AG04450 (cell line): ENCODE measurements around the gene CFTR. TPM values are rescaled to one million over a fixed set of nuclear protein-coding genes. Genes with fewer than 3 reads are reported as not detected.

Experiments
- CTCF ChIA-PET: fragments of 300-600, 350-600 bp; formaldehyde crosslinking; extraction: SDS; loops from one replicate; lab custom pipeline; 2022; ENCODE audit warnings: antibody characterized with exemption, inconsistent platforms; lab: Charles Lee
- POLR2A ChIA-PET: fragments of 350-600 bp; formaldehyde crosslinking; extraction: SDS; loops from one replicate; lab custom pipeline; 2021; ENCODE audit warnings: antibody characterized with exemption, inconsistent platforms; lab: Yijun Ruan, JAX
- DNase-seq: peaks from one replicate; pipeline ENCODE4 v3.0.0-alpha.2; 2011; ENCODE audit warnings: low read depth, low spot score
- H3K27ac ChIP-seq: one replicate; pipeline ENCODE4 v1.5.1; 2012; ENCODE audit warnings: low read depth, low read length, control low read depth
- H3K27me3 ChIP-seq: one replicate; pipeline ENCODE4 v1.6.0; 2012; ENCODE audit warnings: low read length; ENCODE audit not compliant: control insufficient read depth, insufficient read depth
- H3K4me3 ChIP-seq: 2 replicates; pipeline ENCODE4 v1.5.1; 2011; ENCODE audit warnings: mild to moderate bottlenecking, low read depth, low read length, control low read depth
- H3K9me3 ChIP-seq: 2 replicates; pipeline ENCODE4 v1.5.1; 2012; ENCODE audit warnings: low read length; ENCODE audit not compliant: control insufficient read depth, insufficient read depth
- polyA plus RNA-seq: library from polyadenylated mRNA; depleted of rRNA; stranded (reverse); fragments of >200 nt; gene quantifications from 2 replicates; pipeline ENCODE4 v1.2.3, GENCODE V29; 2011
- TF ChIP-seq, protein P1 (sequence below): IDR thresholded peaks from 2 replicates; pipeline ENCODE4 v1.5.1; 2011; ENCODE audit warnings: low read depth, low read length, control low read depth, inconsistent platforms

CFTR gene
- polyA plus RNA-seq, 1 experiment, result 0.37 TPM

GRCh38 chr7:117685795-117686194 is 206.0 kb downstream of the CFTR start:
- no peak overlapping the region for H3K4me3 ChIP-seq
- H3K9me3 ChIP-seq, result no peaks in the 10 kb centered on the region
- H3K27ac ChIP-seq, result no peak overlapping the region
- TF ChIP-seq, protein P1, sequence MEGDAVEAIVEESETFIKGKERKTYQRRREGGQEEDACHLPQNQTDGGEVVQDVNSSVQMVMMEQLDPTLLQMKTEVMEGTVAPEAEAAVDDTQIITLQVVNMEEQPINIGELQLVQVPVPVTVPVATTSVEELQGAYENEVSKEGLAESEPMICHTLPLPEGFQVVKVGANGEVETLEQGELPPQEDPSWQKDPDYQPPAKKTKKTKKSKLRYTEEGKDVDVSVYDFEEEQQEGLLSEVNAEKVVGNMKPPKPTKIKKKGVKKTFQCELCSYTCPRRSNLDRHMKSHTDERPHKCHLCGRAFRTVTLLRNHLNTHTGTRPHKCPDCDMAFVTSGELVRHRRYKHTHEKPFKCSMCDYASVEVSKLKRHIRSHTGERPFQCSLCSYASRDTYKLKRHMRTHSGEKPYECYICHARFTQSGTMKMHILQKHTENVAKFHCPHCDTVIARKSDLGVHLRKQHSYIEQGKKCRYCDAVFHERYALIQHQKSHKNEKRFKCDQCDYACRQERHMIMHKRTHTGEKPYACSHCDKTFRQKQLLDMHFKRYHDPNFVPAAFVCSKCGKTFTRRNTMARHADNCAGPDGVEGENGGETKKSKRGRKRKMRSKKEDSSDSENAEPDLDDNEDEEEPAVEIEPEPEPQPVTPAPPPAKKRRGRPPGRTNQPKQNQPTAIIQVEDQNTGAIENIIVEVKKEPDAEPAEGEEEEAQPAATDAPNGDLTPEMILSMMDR, result no peak
- DNase-seq, result no peak
- ChIA-PET POLR2A (no interaction called here), CTCF (interaction anchor here (1.6 kb wide), 1 partner anchor 226 kb away, joined by 10 read pairs; no protein-coding TSS in a partner anchor)
- H3K27me3 ChIP-seq, result no peaks in the 10 kb centered on the region

GRCh38 chr7:117686311-117686935 is 206.6 kb downstream of the CFTR start:
- DNase-seq, result no peak
- Histone ChIP-seq H3K9me3 (no peaks in the 10 kb centered on the region), H3K27ac (no peak overlapping the region), H3K27me3 (no peaks in the 10 kb centered on the region), H3K4me3 (no peak overlapping the region)
- POLR2A ChIA-PET, result no interaction called here
- TF ChIP-seq, protein P1, result no peak
- CTCF ChIA-PET, result interaction anchor here (1.6 kb wide), 1 partner anchor 227 kb away, joined by 10 read pairs; no protein-coding TSS in a partner anchor

GRCh38 chr7:117688126-117688525 is 208.3 kb downstream of the CFTR start:
- H3K4me3 ChIP-seq, result no peak overlapping the region
- ChIA-PET POLR2A (no interaction called here), CTCF (no interaction called here)
- no peak overlapping the region for H3K27ac ChIP-seq
- no peaks in the 10 kb centered on the region for H3K27me3 ChIP-seq
- H3K9me3 ChIP-seq, result no peaks in the 10 kb centered on the region
- no peak for DNase-seq
- TF ChIP-seq, protein P1, result no peak

DNA sequence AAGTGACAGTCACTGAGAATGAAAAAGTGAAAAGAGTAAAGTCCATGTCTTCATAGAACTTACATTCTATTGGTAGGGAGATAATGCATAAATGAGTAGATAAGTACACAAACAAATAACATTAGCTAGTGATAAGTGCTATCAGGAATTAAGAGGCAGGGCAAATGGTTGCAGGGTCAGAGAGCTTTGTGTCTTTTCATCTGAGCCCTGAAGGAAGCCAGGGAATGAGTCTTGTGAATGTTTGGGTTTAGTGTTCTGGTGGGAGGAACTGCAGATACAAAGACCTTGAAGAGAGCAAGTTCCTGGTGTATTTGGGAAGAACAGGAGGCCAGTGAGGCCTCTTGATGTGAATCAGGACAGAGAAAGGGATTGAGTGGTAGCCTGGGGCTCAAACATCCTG is 209.6 kb downstream of the CFTR start:
- CTCF ChIA-PET, result interaction anchor here (0.8 to 1.0 kb wide), 2 partner anchors 24 to 230 kb away, joined by 3 to 4 read pairs; no protein-coding TSS in a partner anchor
- H3K4me3 ChIP-seq, result no peak overlapping the region
- TF ChIP-seq, protein P1, result no peak
- POLR2A ChIA-PET, result no interaction called here
- no peaks in the 10 kb centered on the region for H3K27me3 ChIP-seq
- no peak overlapping the region for H3K27ac ChIP-seq
- H3K9me3 ChIP-seq, result no peaks in the 10 kb centered on the region
- no peak for DNase-seq

DNA sequence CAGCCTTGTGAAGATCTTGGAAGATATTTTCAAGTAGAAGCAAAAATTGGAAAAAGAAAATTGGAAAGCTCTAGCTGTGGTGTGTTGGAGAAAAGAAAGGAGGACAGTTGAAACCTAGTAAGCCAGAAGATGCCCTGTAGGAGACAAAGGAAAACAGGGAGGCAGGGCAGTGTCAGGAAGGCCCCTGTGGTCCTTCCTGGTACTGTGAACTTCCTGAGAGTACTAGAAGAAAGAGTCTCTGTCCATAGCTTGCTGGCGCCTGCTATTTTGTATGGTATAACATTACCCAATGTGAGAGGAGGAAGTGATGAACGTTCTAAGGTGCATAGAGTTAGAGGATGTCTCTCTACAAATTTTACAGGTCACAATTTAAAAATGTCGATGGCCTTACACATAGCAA is 210.3 kb downstream of the CFTR start:
- TF ChIP-seq, protein P1, result no peak
- Histone ChIP-seq H3K4me3 (no peak overlapping the region), H3K9me3 (no peaks in the 10 kb centered on the region), H3K27me3 (no peaks in the 10 kb centered on the region), H3K27ac (no peak overlapping the region)
- ChIA-PET POLR2A (no interaction called here), CTCF (interaction anchor here (0.8 to 1.0 kb wide), 2 partner anchors 23 to 231 kb away, joined by 3 to 4 read pairs; no protein-coding TSS in a partner anchor)
- DNase-seq, result no peak
